Esophagus (tissue), 2 donors: ENCODE data around the gene CEP170. TPM values are rescaled to one million over a fixed set of nuclear protein-coding genes. Genes with fewer than 3 reads are reported as not detected.
A peak's percentile ranks its signal among the peaks of the same experiment; 100 is the strongest.

Experiments
- H3K27ac ChIP-seq, 2 donors: one replicate each; pipeline ENCODE4 v1.5.1; 2013; ENCODE audit warnings: low read depth in 2 of 2, mild to moderate bottlenecking in 2 of 2, inconsistent platforms in 1 of 2, low read length in 1 of 2, moderate library complexity in 1 of 2
- H3K27me3 ChIP-seq, 2 donors: one replicate each; pipeline ENCODE4 v1.6.1; 2013; ENCODE audit warnings: low read length in 2 of 2, control low read depth in 1 of 2, mild to moderate bottlenecking in 1 of 2; ENCODE audit not compliant: insufficient read depth in 2 of 2, control insufficient read depth in 1 of 2
- H3K36me3 ChIP-seq, 2 donors: one replicate each; pipeline ENCODE4 v1.6.1; 2013; ENCODE audit warnings: low read length in 1 of 2; ENCODE audit not compliant: control insufficient read depth in 2 of 2, insufficient read depth in 2 of 2
- H3K4me1 ChIP-seq, 2 donors: one replicate each; pipeline ENCODE4 v1.6.1; 2013; ENCODE audit warnings: low read length in 1 of 2; ENCODE audit not compliant: control insufficient read depth in 2 of 2, insufficient read depth in 2 of 2
- H3K4me3 ChIP-seq, 2 donors: one replicate each; pipeline ENCODE4 v1.5.1; 2013; ENCODE audit warnings: low read length in 2 of 2, mild to moderate bottlenecking in 2 of 2, low read depth in 1 of 2, moderate library complexity in 1 of 2
- H3K9me3 ChIP-seq, 2 donors: one replicate each; pipeline ENCODE4 v1.6.1; 2013; ENCODE audit warnings: mild to moderate bottlenecking in 2 of 2, low read depth in 1 of 2, low read length in 1 of 2, moderate library complexity in 1 of 2; ENCODE audit not compliant: control insufficient read depth in 2 of 2, insufficient read depth in 1 of 2
- WGBS, 2 donors: extraction: QIAGEN DNeasy Blood & Tissue Kit; methylation state at CpG; one replicate each; pipeline ENCODE4 v1.1.7; 2013; 5-methylcytosine and 5-hydroxymethylcytosine counted together
- polyA plus RNA-seq, 2 donors: library from polyadenylated mRNA; stranded (reverse); fragments of 200-250 nt; gene quantifications; one replicate each; pipeline ENCODE4 v1.2.3, GENCODE V29; 2013
- donor health status: healthy with polysubstance abuse.
- donor health status: Bipolar disorder and iron deficiency.

Gene CEP170
- polyA plus RNA-seq, 2 donors: 3.2 to 4.6 TPM

- no peaks in the 10 kb centered on the region for H3K36me3 ChIP-seq
- H3K9me3 ChIP-seq: no peaks in the 10 kb centered on the region
- no peaks in the 10 kb centered on the region for H3K4me1 ChIP-seq
- H3K4me3 ChIP-seq: no peak overlapping the region
- WGBS, 2 donors: 94 to 96% methylated on average over 7 of the region's 7 CpGs
- H3K27ac ChIP-seq: no peak overlapping the region
- no peaks in the 10 kb centered on the region for H3K27me3 ChIP-seq
Observed at GRCh38 chr1:243258731-243259130, 3.6 kb upstream of the CEP170 start.

- 84 to 92% methylated on average over 1 of the region's 1 CpG for WGBS, 2 donors
- Histone ChIP-seq H3K27me3 (no peaks in the 10 kb centered on the region), H3K4me1 (no peaks in the 10 kb centered on the region), H3K36me3 (no peaks in the 10 kb centered on the region), H3K9me3 (no peaks in the 10 kb centered on the region), H3K4me3 (peak overlapping the region in 1 of 2 donors; percentile 15), H3K27ac (no peak overlapping the region)
Observed at GRCh38 chr1:243257189-243257588, 2.1 kb upstream of the CEP170 start.

DNA sequence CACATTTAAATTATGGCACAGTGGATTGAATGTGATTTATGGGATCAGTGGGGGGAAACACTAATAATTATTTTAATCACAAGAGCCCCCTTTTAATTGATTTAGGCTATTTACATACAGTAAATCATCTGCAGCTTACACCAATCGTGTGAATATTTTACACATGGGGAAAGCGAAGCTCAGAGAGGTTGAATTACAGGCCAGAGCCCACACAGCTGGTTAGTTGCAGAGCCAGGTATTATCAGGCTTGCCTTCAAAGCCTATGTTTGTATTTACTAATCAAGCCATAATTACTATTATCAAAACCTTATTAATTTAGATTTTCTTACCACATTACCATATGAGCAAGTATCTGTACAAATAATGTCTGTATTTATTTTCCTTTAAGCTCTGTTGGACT lies 1.5 kb upstream of the CEP170 start:
- Histone ChIP-seq H3K9me3 (no peaks in the 10 kb centered on the region), H3K4me1 (no peaks in the 10 kb centered on the region), H3K4me3 (peak overlapping the region in 1 of 2 donors; percentile 78), H3K36me3 (no peaks in the 10 kb centered on the region), H3K27me3 (no peaks in the 10 kb centered on the region), H3K27ac (peak overlapping the region in 1 of 2 donors; percentile 90)
- WGBS, 2 donors: 25 to 35% methylated on average over 2 of the region's 2 CpGs

DNA sequence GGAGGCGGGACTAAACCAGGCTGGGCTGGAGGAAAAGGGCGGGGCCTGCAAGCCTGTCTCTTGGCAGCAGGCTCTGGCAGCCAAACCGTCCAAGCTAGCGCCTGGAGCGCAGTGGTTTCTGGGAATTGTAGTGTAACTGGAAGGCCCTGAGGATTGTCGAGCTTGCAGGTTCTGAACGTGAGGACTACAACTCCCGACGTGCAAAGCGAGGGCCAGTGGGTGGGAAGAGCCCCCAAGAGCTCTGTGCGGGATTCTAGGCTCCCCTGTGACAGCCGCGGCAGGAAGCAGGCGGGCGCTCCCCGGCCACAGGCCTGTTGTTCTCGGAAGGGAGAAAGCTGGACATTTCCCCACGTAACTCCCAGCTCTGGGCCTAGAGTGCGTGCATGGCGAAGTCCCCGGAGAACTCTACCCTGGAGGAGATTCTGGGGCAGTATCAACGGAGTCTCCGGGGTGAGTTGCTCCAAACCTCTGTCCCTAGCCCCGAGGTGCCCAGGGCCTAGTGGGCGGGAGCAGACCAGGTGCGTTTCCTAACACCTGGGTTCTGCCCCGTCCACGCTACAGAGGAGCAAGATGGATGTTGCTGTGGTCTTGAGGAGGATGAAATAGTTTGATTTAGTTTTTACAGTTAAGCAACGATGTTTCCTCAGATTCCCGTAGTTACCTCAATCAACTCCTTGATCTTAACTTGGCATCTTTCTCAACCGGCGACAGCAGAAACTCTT lies 871 bp upstream of the CEP170 start, which contains the start of gene SDCCAG8:
TSS of gene SDCCAG8 (plus strand) at position 251 of the 722 bp plus-strand sequence. CDS start at position 384, 133 bp downstream.
- no peaks in the 10 kb centered on the region for H3K27me3 ChIP-seq
- no peaks in the 10 kb centered on the region for H3K4me1 ChIP-seq
- peak within 1 kb of the TSS; percentile 78 to 80 for H3K4me3 ChIP-seq
- WGBS, 2 donors: 0% methylated on average over 32 of the region's 32 CpGs
- peak within 1 kb of the TSS; percentile 91 to 99 for H3K27ac ChIP-seq
- H3K36me3 ChIP-seq: no peaks in the 10 kb centered on the region
- H3K9me3 ChIP-seq: no peaks in the 10 kb centered on the region

- no peaks in the 10 kb centered on the region for H3K9me3 ChIP-seq
- no peaks in the 10 kb centered on the region for H3K36me3 ChIP-seq
- no peaks in the 10 kb centered on the region for H3K27me3 ChIP-seq
- peak overlapping the region; percentile 78 to 80 for H3K4me3 ChIP-seq
- no peaks in the 10 kb centered on the region for H3K4me1 ChIP-seq
- peak overlapping the region; percentile 91 to 99 for H3K27ac ChIP-seq
- 1% methylated on average over 29 to 50 of the region's 50 CpGs for WGBS, 2 donors
Observed at GRCh38 chr1:243254233-243254926, 701 bp downstream of the CEP170 start.

DNA sequence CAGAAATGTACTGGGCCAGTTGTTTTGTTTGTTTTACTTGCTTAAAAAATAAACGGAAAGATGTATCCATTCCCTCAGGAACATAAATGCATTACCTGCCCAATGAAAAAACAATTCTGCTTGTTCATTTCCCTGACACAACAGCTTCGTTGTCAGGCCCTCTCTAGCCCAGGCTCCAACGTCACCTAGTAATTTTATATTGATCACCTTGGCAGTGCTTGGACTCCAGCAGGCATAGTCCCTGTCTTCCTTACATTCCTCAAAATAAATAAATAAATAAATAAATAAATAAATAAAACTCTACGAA lies 1.2 kb downstream of the CEP170 start:
- Histone ChIP-seq H3K27me3 (no peaks in the 10 kb centered on the region), H3K36me3 (no peaks in the 10 kb centered on the region), H3K9me3 (no peaks in the 10 kb centered on the region), H3K4me1 (no peaks in the 10 kb centered on the region), H3K4me3 (peak overlapping the region; percentile 78 to 80), H3K27ac (peak overlapping the region; percentile 70 to 91)
- 4 to 6% methylated on average over 4 of the region's 4 CpGs for WGBS, 2 donors

DNA sequence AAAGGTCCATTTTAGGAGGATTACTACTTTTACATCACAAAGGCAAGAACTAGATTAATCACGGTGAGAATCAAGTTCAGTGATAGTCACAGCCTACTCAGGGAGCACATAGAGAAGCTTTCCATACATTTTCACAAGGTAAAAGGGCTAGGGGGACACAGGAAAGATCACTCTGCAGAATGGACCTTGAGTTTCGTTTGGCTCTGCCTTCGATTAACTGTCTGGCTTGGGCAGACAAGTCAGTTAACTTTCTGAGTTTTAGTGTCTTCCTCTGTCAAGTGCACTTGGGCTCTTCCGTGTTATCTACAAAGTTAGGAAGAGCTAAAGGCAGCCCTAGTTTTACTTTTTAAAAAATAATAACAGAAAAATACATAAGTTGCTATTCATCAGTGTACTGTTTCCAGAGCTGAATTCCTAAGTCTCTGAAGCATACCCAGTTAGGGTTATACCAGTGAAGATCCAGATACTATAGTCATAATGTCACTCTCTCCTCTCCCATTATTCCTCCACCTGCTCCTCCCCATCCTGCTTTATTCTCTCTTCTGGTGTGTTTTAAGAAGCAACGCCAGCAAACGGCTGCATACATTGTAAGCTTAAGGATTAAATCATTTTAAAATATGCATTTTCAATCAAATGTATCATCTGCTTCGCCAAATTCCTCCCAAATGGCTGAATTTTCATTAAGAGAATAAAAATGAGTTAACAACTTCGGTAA lies 1.7 kb downstream of the CEP170 start:
- H3K4me1 ChIP-seq: no peaks in the 10 kb centered on the region
- no peaks in the 10 kb centered on the region for H3K27me3 ChIP-seq
- no peaks in the 10 kb centered on the region for H3K36me3 ChIP-seq
- H3K27ac ChIP-seq: peak overlapping the region; percentile 24 to 91
- H3K9me3 ChIP-seq: no peaks in the 10 kb centered on the region
- peak overlapping the region in 1 of 2 donors; percentile 78 for H3K4me3 ChIP-seq
- WGBS, 2 donors: 10 to 13% methylated on average over 8 of the region's 8 CpGs

GRCh38 chr1:243251539-243251938 lies 3.5 kb downstream of the CEP170 start:
- Histone ChIP-seq H3K4me1 (peaks cover 0 to 2% of the 10 kb centered on the region in 2 donors), H3K27me3 (no peaks in the 10 kb centered on the region), H3K4me3 (no peak overlapping the region), H3K9me3 (no peaks in the 10 kb centered on the region), H3K27ac (no peak overlapping the region), H3K36me3 (no peaks in the 10 kb centered on the region)
- WGBS, 2 donors: 84 to 91% methylated on average over 1 of the region's 1 CpG

- Histone ChIP-seq H3K4me3 (no peak overlapping the region), H3K4me1 (peaks cover 0 to 2% of the 10 kb centered on the region in 2 donors), H3K36me3 (no peaks in the 10 kb centered on the region), H3K27ac (no peak overlapping the region), H3K27me3 (no peaks in the 10 kb centered on the region), H3K9me3 (no peaks in the 10 kb centered on the region)
- WGBS, 2 donors: 66 to 81% methylated on average over 3 of the region's 3 CpGs
Observed at GRCh38 chr1:243250102-243250501, 5.0 kb downstream of the CEP170 start.
